Daoy (cell line): ENCODE results near the gene CIB4. TPM values are rescaled to one million over a fixed set of nuclear protein-coding genes. Genes with fewer than 3 reads are reported as not detected.

Source experiments
- DNase-seq: peaks from one replicate; pipeline ENCODE4 v3.0.0-alpha.2; 2015; ENCODE audit warnings: low read depth
- total RNA-seq: library from RNA; depleted of rRNA; stranded (reverse); fragments of >200 nt; shearing (Covaris generic); gene quantifications from 2 replicates; pipeline ENCODE4 v1.2.3, GENCODE V29; 2014

The CIB4 gene
- total RNA-seq, 1 experiment from 2014 or later = not detected

- no peak for DNase-seq
Measured at GRCh38 chr2:26607698-26608097, 33.5 kb downstream of the CIB4 start.

- no peak for DNase-seq
Measured at GRCh38 chr2:26606847-26607190, 34.3 kb downstream of the CIB4 start.

GRCh38 chr2:26605999-26606846 is 34.9 kb downstream of the CIB4 start:
- DNase-seq = no peak

- peak; percentile 54 for DNase-seq
Measured at GRCh38 chr2:26605195-26605998, 35.8 kb downstream of the CIB4 start.

GRCh38 chr2:26602575-26602974 is 38.6 kb downstream of the CIB4 start:
- DNase-seq = no peak

GRCh38 chr2:26599387-26599786 is 41.8 kb downstream of the CIB4 start:
- DNase-seq = no peak

- no peak for DNase-seq
Measured at GRCh38 chr2:26598996-26599373, 42.2 kb downstream of the CIB4 start.

GRCh38 chr2:26598336-26598995 is 42.7 kb downstream of the CIB4 start:
- DNase-seq = no peak

- DNase-seq = no peak
Measured at GRCh38 chr2:26597197-26597596, 44.0 kb downstream of the CIB4 start.

GRCh38 chr2:26595146-26595545 is 46.0 kb downstream of the CIB4 start:
- DNase-seq = no peak

GRCh38 chr2:26591619-26592505 is 49.3 kb downstream of the CIB4 start:
- no peak for DNase-seq

- DNase-seq = no peak
Measured at GRCh38 chr2:26590980-26591618, 50.1 kb downstream of the CIB4 start.

GRCh38 chr2:26590508-26590907 is 50.7 kb downstream of the CIB4 start:
- DNase-seq = no peak

GRCh38 chr2:26588576-26588975 is 52.6 kb downstream of the CIB4 start:
- DNase-seq = no peak

GRCh38 chr2:26587994-26588393 is 53.2 kb downstream of the CIB4 start:
- DNase-seq = no peak

GRCh38 chr2:26585966-26586365 is 55.2 kb downstream of the CIB4 start:
- DNase-seq = no peak

- DNase-seq = no peak
Measured at GRCh38 chr2:26585100-26585499, 56.1 kb downstream of the CIB4 start.

GRCh38 chr2:26584656-26585055 is 56.5 kb downstream of the CIB4 start:
- DNase-seq = no peak

GRCh38 chr2:26584191-26584590 is 57.0 kb downstream of the CIB4 start:
- DNase-seq = no peak

GRCh38 chr2:26583381-26583911 is 57.7 kb downstream of the CIB4 start:
- DNase-seq = no peak

- no peak for DNase-seq
Measured at GRCh38 chr2:26582890-26583289, 58.3 kb downstream of the CIB4 start.
